NOMO-1 treated with dmso at 0.1 percent for 144 hours (cell line): ENCODE measurements around the gene CD109.

Experiments
- DNase-seq: peaks from one replicate; lab custom pipeline; 2025; ENCODE audit not compliant: unreplicated experiment; lab: John Stamatoyannopoulos, UW

CD109 gene

GRCh38 chr6:73724389-73724788 lies 28.4 kb downstream of the CD109 start:
- no peak for DNase-seq

DNA sequence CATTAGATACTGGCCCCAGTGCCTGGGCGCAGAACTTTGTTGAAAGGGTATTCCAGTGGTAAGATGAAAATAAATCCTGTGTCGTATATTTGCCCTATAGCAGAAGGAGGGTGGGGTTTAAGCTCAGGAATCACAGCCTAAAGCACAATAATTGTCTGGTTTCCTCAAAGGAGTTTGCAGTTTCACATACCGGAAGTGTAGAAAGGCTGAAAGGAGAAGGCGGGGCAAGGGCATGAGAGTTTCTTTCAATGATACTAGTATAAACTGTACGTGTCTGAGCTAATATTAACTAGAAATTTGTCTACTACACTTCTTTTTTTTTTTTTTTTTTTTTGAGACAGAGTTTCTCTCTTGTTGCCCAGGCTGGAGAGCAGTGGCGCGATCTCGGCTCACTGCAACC lies 29.2 kb downstream of the CD109 start:
- peak; percentile 70 for DNase-seq

DNA sequence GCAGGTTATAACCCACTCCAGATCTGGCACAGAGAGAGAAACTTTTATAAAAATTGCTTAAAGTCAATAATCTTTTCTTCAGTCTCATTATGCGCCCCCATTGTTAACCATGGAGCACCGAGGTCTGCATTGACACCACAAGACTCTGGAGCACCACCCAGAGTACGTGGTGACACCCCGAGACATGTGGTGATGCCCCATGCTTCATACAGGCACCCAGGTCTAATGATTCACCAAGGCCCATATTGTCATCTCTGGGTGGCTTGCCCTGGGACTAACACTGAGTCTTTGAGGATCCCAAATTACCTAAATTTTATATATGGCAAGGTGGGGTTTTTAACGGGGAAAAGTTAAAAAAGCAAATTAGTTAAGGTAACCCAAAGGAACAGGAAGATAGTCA lies 31.1 kb downstream of the CD109 start:
- no peak for DNase-seq

DNA sequence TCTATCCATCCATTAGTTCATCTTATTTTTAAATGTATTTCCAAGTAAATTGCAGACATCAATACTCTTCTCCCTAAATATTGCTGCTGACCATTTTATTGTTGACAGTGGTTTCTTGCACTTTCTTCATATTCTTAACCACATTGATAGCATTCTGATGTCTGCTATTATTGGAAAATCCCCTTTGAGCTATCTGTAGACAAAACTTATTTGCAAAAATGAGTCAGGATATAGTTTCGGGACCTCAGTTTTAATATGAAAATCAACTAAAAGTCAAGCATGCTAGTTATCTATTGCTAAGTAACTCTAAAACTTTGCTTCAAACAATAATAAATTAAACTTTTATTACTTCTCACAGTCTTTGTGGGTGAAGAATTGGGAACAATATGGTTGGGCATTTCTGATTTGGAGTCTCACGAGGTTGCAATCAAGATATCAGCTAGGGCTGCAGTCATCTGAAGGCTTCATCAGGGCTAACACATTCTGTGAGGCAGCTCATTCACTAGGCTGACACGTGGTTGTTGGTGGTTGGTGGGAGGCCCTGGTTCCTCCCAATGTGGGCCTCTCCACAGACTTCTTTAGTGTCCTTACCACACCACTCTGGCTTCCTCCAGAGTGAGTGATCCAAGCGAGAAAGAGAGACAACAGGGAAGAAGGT lies 32.7 kb downstream of the CD109 start:
- peak; percentile 39 for DNase-seq

- no peak for DNase-seq
Measured at GRCh38 chr6:73731285-73731684, 35.3 kb downstream of the CD109 start.

GRCh38 chr6:73732845-73733675 lies 37.1 kb downstream of the CD109 start:
- DNase-seq = peak; percentile 52

GRCh38 chr6:73733791-73734190 lies 37.8 kb downstream of the CD109 start:
- DNase-seq = no peak

DNA sequence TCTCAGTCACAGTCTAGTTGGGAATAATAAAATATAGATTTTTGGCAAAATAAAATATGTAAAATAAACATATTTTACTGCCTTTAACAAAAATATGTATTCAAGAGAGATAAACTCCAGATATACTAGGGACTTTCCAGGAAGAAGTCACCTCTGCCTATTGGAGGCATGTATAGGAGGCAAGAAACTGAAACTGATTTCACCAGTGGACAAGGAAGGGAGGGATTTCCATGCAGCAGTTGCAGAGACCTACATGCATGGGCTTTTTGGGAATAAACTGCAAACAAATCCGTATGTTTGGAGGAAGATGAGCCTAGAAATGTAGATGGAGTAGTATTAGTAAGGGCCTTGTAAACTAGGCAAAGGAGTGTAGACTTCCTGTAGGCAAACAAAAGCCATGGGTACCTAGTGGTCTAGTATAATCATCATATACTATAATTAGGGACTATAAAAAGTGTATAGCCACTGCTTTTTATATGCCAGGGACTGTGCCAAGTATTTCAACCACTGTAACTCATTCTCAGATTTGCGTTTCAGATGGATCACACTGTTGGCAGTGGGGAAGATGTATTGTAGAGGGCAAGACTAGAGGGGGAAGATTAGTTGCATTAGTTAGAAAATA lies 38.9 kb downstream of the CD109 start:
- DNase-seq = no peak

DNA sequence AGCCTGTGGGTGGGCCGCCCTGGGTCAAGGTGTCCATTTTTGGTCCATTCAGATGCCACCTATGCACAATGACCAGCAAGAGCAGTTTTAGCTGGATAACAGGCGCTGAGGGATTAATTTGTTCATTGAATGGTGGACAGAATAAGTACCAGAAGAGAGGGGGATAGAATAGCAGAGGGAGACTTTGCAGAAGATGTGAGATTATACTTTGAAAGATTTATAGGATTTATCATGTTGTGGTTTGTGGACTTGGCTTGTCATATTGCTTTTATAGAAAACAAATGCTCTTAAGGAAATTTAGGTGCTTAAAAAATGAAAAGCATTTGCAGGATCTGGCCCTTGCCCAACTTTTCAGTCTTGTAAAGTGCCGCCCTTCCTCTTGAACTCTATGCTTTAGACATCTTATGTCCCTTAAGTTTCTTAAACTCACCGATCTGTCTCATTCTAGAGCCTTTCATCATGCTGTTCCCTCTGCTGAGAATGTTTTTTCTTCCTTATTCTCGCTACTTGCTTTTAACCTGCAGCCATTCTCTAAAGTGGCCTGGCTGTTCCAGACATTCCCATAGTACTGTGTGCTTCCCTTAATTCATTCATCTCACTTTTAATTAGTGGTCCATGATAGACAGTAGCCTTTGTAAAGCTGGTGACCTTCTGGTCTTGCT lies 42.5 kb downstream of the CD109 start:
- no peak for DNase-seq

GRCh38 chr6:73739096-73739495 lies 43.1 kb downstream of the CD109 start:
- DNase-seq = peak; percentile 18

- no peak for DNase-seq
Measured at GRCh38 chr6:73742433-73742832, 46.4 kb downstream of the CD109 start.

GRCh38 chr6:73743081-73743480 lies 47.1 kb downstream of the CD109 start:
- no peak for DNase-seq

GRCh38 chr6:73743556-73743955 lies 47.6 kb downstream of the CD109 start:
- DNase-seq = no peak

- no peak for DNase-seq
Measured at GRCh38 chr6:73746787-73747186, 50.8 kb downstream of the CD109 start.

GRCh38 chr6:73747289-73747688 lies 51.3 kb downstream of the CD109 start:
- peak; percentile 47 for DNase-seq

GRCh38 chr6:73752943-73753342 lies 56.9 kb downstream of the CD109 start:
- DNase-seq = no peak

- DNase-seq = no peak
Measured at GRCh38 chr6:73766040-73766439, 70.0 kb downstream of the CD109 start.

DNA sequence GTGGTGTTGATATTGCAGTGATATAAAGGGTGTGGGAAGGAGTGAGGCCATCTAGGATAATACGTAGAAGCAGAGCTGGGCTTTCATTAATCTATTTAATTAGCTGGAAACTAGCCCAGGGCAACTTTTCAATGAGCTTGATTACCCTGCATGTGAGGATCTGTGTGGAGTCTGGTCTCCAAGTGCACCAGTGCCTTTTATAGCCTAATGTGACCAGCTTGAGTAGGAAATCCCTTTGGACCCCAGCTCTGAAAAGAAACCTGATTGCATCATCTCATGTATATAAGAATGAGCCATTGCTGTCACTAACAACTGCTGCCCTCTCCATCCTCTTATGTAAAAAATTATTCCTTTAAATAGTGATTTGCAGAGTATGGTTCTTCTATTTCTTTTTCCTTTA lies 72.6 kb downstream of the CD109 start:
- no peak for DNase-seq

GRCh38 chr6:73769976-73770375 lies 74.0 kb downstream of the CD109 start:
- DNase-seq = no peak

- DNase-seq = no peak
Measured at GRCh38 chr6:73774311-73774774, 78.3 kb downstream of the CD109 start.

DNA sequence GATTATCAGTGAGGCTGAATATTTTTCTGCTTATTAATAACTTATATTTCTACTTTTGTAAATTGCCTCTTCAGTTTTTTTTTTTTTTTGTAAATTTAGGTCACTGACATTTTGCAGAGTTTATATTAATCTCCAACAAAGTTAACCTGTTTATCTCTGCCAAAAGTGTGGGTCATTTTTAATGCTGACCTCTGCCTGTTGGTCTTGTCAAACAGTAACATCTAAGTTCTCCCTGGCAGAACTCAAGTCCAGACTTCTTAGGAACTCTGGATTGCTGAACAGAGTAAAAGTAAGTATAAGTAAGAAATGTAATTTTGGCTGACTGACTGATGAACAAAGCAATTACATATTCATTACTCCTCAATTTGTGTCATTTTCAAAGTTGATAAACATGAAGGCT lies 83.9 kb downstream of the CD109 start:
- DNase-seq = no peak
